NCI-H1092 (cell line): ENCODE data around the gene PES1.
A peak's percentile ranks its signal among the peaks of the same experiment; 100 is the strongest.
"Not testable (repeated sequence)": the region's sequence is repeated elsewhere in the genome, so short reads cannot be mapped to it uniquely, and the experiment has no call there.

Experiments
- DNase-seq: peaks from one replicate; lab custom pipeline; 2025; lab: John Stamatoyannopoulos, UW

The PES1 gene

DNA sequence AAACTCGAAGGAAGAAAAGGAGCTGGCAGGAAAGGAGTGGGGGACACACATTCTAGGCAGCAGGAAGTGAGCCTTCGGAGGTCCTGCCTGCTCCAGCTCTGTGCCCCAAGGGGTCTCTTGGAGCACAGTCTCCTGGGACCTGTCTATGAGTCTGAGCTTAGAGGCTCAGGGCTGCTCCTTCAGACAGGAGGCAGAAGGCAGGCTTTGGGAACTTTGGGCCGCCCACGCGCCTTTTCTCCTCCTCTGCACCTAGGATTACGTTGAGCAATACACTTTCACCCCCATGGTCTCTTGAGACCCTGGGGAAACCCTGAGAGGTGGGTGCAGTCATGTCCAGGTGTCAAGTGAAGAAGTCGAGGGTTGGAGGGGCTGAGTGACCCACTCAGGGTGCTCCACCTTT, 16.2 kb upstream of the PES1 start:
- DNase-seq: no peak

- DNase-seq: no peak
These were observed 15.7 kb upstream of the PES1 start for GRCh38 chr22:30607300-30607930.

GRCh38 chr22:30606455-30607299, 15.0 kb upstream of the PES1 start, which contains the start of gene TCN2:
TSS of gene TCN2 (plus strand) at chr22:30607174. CDS start at chr22:30607332, 158 bp downstream.
- peak; percentile 46 for DNase-seq

DNA sequence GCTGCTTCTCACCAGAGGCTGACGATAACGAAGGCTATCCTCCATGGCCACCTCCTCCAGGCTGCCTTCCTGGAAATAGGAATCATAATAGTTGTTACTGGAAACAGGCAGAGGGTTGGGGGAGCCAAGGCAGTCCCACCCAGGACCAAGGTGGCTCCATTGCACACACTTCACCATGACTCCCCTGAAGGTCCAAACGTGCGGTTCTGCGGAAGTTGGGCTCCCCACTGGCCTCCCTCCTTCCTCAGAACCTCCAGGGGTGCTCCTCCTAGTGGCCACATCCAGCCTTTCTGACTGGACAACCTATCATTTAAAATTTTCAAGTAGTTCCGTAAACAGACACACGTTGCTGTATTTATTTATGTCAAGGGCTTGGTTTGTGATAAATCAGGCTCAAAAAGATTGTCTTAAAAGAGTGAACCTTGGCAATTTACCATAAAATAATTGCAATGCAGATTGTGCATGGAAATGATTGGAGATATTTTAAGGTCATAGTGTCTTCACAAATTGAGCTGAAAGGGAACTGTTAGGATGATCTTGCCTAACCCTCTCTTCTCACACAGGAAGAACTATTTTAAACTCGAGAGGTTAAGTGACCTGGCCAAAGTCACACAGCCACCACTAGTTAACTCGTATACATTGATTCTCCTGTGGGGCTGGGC, 13.9 kb upstream of the PES1 start:
- peak; percentile 37 for DNase-seq

- DNase-seq: no peak
These were observed 13.0 kb upstream of the PES1 start for GRCh38 chr22:30604723-30605122.

DNA sequence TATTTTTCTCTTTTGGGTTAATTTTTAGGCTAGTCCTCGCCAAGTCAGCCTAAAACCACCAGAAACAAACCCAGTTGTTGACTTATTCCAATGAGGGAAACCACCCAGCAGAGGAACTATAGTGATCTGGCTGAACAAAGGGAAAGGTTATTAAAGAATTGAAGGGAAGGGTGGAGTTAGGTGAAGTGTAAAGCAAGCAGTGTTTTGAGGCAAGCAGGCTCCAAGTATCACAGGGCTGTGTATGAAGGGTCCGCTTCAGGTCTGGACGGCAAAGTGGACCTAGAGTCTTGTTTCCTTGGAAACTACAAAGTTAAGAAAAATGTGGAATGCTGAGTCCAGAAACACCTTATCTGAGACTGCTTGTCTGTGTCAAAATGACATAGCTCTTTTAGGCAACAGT, 12.1 kb upstream of the PES1 start:
- no peak for DNase-seq

DNA sequence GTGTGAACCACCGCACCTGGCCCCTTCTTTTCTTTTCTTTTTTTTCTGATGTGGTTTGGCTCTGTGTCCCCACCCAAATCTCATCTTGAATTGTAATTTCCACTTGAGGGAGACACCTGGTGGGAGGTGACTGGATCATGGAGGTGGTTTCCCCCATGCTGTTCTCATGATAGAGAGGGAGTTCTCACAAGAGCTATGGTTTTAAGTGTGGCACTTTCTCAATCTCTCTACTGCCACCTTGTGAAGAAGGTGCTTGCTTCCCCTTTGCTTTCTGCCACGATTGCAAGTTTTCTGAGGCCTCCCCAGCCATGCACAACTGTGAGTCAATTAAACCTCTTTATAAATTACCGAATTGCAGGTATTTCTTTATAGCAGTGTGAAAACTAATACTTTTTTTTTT, 10.3 kb upstream of the PES1 start:
- DNase-seq: no peak

GRCh38 chr22:30601464-30601863, 9.8 kb upstream of the PES1 start:
- no peak for DNase-seq

DNA sequence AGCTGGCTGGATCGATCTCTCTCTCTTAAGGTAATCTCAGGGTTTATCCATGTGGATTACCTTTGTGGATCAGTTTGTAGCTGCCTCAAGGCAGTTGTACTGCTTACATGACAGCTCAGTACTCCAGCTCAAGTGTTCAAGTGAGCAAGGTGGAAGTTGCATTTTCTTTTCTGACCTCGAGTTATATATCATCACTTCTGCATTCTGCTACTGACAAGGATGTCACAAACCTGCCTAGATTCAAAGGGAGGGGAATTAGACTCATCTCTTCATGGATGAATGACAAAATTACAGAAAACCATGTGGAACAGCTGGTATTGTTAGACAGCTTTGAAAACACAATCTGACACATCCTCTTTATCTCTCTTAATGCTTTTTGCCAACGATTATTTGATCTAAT, 9.2 kb upstream of the PES1 start:
- DNase-seq: no peak

DNA sequence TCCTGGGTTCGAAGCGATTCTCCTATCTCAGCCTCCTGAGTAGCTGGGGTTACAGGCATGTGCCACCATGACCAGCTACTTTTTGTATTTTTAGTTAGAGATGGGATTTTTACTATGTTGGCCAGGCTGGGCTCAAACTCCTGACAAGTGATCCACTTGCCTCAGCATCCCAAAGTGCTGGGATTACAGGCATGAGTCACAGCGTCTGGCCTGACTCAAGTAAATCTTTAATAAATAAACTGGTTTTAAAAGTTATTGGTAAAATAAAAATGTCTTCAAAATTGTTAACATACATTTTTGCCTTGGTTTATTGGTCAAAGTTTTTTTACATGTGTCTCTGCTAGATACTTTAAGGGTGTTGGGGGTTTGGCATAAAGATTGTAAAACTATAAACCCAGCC, 7.3 kb upstream of the PES1 start:
- no peak for DNase-seq

GRCh38 chr22:30596886-30597285, 5.2 kb upstream of the PES1 start:
- DNase-seq: no peak

GRCh38 chr22:30596199-30596598, 4.5 kb upstream of the PES1 start:
- DNase-seq: no peak

GRCh38 chr22:30592360-30592713, 627 bp upstream of the PES1 start:
- DNase-seq: not testable (repeated sequence)

DNA sequence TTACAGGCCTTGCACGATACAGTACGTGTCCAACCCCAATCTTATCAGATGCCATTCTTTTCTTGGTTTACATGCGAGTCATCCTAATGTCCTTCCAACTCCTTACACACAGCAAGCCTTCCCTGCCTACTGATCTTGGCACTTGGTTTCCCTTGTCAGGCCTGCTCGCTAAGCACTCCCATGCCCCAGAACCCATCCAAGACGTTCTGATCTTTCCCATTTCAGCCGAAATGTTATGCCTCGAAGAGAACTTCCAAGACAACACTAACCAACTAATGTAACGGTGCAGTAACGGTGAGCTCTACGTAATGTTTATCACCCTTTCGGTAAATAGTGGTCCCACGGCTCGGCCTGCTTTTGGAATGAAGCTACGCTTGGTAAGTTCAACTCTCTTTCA, 521 bp downstream of the PES1 start:
- no peak for DNase-seq

- DNase-seq: no peak
These were observed 5.3 kb downstream of the PES1 start for GRCh38 chr22:30586414-30586813.

DNA sequence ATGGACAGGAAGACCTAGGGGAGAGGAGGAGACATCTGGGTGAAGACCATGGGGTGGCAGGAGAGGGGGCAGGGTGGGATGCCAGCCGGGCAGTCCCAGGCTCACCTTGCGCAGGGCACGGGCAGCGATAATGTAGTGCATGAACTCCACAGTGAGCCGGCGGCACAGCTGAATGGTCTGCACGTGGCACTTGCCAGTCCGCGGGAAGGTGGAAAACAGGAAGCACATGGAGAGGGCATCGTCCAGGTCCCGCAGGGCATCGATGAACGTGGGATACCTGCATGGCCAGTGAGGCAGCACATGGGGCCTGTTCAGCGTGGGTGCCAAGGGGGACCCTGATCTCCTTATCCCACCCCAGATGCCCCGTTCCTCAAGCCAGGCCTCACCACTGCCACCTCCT, 7.3 kb downstream of the PES1 start:
- no peak for DNase-seq

DNA sequence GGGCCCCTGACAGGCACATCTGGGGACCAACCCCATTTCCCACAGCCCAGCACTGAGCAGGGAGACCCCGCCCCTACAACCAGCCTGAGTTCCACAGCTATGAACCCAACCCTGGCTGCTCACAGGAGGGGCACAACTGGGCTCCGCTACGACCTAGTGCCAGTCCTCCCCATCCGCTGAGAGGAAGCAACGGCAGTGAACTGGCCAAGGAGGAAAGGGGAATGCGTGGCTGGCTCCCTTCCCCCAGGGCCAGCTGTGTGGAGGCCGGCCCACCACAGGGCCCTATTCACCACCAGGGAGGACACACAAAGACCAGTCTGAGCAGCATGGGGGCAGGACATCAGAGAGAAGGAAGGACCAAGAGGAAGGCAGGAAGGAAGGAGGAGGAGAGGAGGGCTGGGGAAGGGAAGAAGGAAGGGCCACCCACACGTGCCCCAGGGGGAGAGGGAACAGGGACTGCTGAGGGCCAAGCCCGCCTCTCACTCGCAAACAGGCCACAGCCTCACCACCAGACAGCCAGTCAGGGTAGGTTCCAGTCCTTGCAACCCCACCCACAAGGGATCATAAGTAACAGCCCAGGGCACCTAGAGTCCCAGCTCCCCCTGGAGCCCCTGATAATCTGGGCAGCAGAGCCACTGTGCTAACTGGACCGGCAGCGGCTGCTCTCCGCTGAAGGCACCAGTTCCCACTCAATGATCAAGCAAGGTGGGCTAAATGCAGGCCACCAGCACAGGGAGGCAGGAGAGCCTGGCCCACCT, 8.7 kb downstream of the PES1 start:
- no peak for DNase-seq

DNA sequence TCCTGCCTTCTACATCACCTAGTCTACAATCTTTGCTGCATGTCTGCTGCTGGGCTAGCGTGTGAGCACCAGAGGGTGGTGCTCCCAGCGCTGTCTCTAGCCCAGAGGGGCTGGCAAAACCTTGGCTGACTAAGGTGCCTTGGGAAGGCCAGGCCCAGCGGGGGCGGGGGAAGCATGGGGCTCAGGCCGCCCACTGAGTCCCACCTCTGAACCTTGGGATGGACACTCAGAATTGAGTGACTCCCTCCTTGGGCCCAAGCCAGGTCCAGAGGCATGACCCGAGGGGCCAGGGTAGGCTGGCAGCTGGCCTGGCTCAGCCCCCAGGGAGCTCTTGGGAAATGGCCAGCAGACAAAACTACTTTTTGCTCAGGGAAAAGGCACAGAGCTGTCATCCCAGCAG, 9.7 kb downstream of the PES1 start:
- DNase-seq: no peak

DNA sequence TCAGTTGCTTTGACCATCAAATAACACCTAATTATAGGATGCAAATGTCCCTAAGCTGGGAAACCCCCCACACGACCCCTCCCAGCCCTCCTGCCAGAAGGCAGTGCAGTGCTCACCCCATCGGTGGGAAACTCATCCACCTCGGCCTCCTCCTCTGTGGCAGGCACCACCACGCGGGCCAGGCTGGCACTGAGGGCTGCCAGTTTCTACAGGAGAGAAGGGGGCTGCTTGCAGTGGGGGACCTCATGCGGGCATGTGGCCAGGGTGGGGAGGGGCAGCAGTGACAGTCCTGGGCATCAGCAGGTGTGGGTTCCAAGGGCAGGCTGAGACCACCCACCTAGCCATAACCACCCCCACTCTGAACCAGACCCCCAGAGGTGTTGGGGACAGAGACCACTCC, 10.8 kb downstream of the PES1 start:
- no peak for DNase-seq

DNA sequence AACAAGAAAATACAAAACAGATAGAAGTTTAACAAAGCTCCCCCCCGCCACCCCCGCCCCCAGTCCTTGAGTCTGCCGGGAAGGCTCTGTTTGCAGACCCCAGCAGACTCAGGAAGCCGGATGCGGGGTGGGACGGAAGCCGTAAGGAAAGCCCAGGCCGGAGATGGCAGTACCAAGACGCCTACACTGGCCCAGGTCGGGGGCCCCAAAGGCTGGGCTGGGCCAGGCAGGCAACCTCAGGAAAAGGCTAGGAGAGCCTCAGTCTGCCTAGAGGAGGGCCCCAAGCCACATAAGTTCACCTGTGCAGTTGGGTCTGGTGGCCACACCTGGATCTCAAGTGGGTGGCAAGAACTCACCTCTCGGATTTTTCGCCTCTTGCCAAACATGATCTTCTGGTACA, 13.2 kb downstream of the PES1 start:
- no peak for DNase-seq

GRCh38 chr22:30575859-30576258, 15.9 kb downstream of the PES1 start:
- no peak for DNase-seq

DNA sequence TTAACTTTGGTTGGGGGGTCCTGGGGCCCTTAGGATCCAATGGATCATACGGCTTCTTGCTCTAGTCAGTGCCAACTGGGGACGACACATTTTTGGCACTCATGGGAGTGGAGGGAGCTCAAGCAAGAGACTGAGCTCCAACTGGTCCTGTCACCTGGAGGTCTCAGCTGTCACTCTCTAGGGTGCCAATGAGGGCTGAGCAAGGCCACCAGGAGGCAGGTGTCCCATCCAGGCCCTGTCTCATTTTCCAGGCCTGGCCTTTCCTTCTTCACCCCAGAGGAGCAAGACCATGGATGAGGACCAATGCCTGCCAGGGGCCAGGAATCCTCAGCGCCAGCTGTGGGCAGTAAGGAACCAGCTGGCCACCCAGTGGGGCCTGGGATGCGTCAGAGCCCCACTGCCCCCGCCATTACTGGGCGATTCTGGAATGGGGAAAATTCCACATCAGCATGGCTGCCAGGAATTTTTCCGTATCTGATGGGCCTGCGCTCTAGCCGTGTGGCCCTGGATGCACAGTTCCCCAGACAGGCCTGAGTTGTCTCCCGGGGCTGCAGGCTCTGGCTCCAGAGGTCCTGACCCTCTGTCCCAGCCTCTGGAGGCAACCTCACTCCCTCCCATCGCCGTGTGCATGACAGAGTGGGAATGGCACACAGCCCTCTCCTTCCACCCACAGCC, 16.6 kb downstream of the PES1 start:
- no peak for DNase-seq
